Measurements from ENCODE around the gene GTPBP8.
"Not testable (repeated sequence)": the region's sequence is repeated elsewhere in the genome, so short reads cannot be mapped to it uniquely, and the experiment has no call there.

The GTPBP8 gene

GRCh38 chr3:113000691-113001090, 9.9 kb downstream of the GTPBP8 start:
- no peak for DNase-seq (ENCODE audit: low read depth)

- DNase-seq (ENCODE audit: low read depth): no peak
These were observed 11.3 kb downstream of the GTPBP8 start for GRCh38 chr3:113002037-113002436.

- no peak for DNase-seq (ENCODE audit: low read depth)
These were observed 11.9 kb downstream of the GTPBP8 start for GRCh38 chr3:113002679-113003078.

- DNase-seq (ENCODE audit: low read depth): no peak
These were observed 14.8 kb downstream of the GTPBP8 start for GRCh38 chr3:113005611-113006010.

GRCh38 chr3:113006359-113007056, 15.7 kb downstream of the GTPBP8 start:
- DNase-seq (ENCODE audit: low read depth): no peak

GRCh38 chr3:113008117-113008516, 17.3 kb downstream of the GTPBP8 start:
- peak; percentile 23 for DNase-seq (ENCODE audit: low read depth)

GRCh38 chr3:113013593-113013992, 22.8 kb downstream of the GTPBP8 start:
- no peak for DNase-seq (ENCODE audit: low read depth)

- DNase-seq (ENCODE audit: low read depth): peak; percentile 52
These were observed 27.9 kb downstream of the GTPBP8 start for GRCh38 chr3:113018536-113019181.

GRCh38 chr3:113019182-113020137, 28.7 kb downstream of the GTPBP8 start:
- peak; percentile 94 for DNase-seq (ENCODE audit: low read depth)

- DNase-seq (ENCODE audit: low read depth): no peak
These were observed 30.7 kb downstream of the GTPBP8 start for GRCh38 chr3:113021471-113021870.

GRCh38 chr3:113034011-113034410, 43.2 kb downstream of the GTPBP8 start:
- DNase-seq (ENCODE audit: low read depth): no peak

- peak; percentile 49 for DNase-seq (ENCODE audit: low read depth)
These were observed 44.7 kb downstream of the GTPBP8 start for GRCh38 chr3:113035387-113035982.

GRCh38 chr3:113038328-113038727, 47.5 kb downstream of the GTPBP8 start:
- no peak for DNase-seq (ENCODE audit: low read depth)

GRCh38 chr3:113039546-113039945, 48.8 kb downstream of the GTPBP8 start:
- no peak for DNase-seq (ENCODE audit: low read depth)

- no peak for DNase-seq (ENCODE audit: low read depth)
These were observed 49.4 kb downstream of the GTPBP8 start for GRCh38 chr3:113040231-113040630.

- DNase-seq (ENCODE audit: low read depth): no peak
These were observed 52.9 kb downstream of the GTPBP8 start for GRCh38 chr3:113043686-113044085.

GRCh38 chr3:113046186-113046965, 55.6 kb downstream of the GTPBP8 start:
- not testable (repeated sequence) for DNase-seq (ENCODE audit: low read depth)

GRCh38 chr3:113051302-113051711, 60.5 kb downstream of the GTPBP8 start:
- DNase-seq (ENCODE audit: low read depth): peak; percentile 69

Data from fibroblast of gingiva (primary cell).